ENCODE data around the gene ARID1A. TPM values are rescaled to one million over a fixed set of nuclear protein-coding genes. Genes with fewer than 3 reads are reported as not detected.
A peak's percentile ranks its signal among the peaks of the same experiment; 100 is the strongest.

The ARID1A gene
- total and polyA plus RNA-seq, 9 of the 15 experiments (the other 6 are each of a cell fraction or from before 2014, with no cell fraction given) = 8.3 to 88.3 (median 22.5) TPM

DNA sequence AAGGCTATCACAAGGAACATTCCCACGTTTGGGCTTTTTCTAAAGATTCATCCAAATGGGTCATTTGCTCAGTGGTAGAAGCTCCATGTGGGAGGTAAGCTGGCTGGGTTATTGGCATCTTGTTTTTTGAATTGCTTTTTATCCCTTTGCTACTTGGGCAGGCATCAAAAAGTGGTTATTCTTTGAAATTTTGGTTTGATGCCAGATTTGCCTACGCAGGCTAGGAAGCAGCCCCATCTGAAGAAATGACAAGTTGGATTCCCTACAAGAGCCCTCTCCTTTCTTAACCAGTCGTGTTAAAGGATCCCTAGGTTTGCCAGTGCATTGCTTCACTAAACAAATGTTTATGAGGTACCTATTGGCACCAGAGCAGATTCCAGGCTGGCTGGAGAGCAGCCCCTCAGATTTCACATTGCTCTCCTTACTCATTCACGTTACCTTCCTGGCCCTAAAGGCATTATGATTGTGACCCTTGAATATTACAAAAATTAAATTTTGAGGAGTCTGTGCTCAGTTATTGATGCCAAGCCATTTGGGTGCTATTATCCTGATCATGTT, 38.8 kb downstream of the ARID1A start (continued):
- TF ChIP-seq, protein P1, sequence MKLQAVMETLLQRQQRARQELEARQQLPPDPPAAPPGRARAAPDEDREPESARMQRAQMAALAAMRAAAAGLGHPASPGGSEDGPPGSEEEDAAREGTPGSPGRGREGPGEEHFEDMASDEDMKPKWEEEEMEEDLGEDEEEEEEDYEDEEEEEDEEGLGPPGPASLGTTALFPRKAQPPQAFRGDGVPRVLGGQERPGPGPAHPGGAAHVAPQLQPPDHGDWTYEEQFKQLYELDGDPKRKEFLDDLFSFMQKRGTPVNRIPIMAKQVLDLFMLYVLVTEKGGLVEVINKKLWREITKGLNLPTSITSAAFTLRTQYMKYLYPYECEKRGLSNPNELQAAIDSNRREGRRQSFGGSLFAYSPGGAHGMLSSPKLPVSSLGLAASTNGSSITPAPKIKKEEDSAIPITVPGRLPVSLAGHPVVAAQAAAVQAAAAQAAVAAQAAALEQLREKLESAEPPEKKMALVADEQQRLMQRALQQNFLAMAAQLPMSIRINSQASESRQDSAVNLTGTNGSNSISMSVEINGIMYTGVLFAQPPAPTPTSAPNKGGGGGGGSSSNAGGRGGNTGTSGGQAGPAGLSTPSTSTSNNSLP (IDR thresholded peaks at IDR 0.05; ENCODE audit: borderline replicate concordance, low read depth, low read length) = no peak
- TF ChIP-seq ATF6 (CRISPR knock-in tag; IDR thresholded peaks at IDR 0.05) (no peak), KDM5B (IDR thresholded peaks at IDR 0.05; ENCODE audit: insufficient replicate concordance, low read depth, low read length) (no peak), NFE2 (IDR thresholded peaks at IDR 0.05; ENCODE audit: low read depth) (no peak), ZNF41 (CRISPR knock-in tag; conservative IDR thresholded peaks at IDR 0.05) (no peak)

GRCh38 chr1:26739329-26739914, 43.6 kb downstream of the ARID1A start:
- no peak for ATAC-seq
- Histone ChIP-seq H3K27ac (ENCODE audit: extremely low read depth, low read depth, low read length) (no peak overlapping the region; the same call in 2 of the 3 replicates), H3K79me2 (ENCODE audit: control insufficient read depth, insufficient read depth, low read length) (peaks cover 66% of the 10 kb centered on the region), H3K9ac (ENCODE audit: insufficient read depth in 1 of 2, low read depth in 2 of 2, low read length in 2 of 2) (peak overlapping the region in 1 of 2 experiments; percentile 32; a peak in 1 of 4 replicates), H3K9me3 (replicated peaks; ENCODE audit: control insufficient read depth, insufficient read depth, low read depth, low read length) (no peaks in the 10 kb centered on the region), H3K4me1 (replicated peaks in 1 of 2; ENCODE audit: control insufficient read depth in 2 of 2, insufficient read depth in 2 of 2, low read length in 2 of 2) (peaks cover 10 to 16% of the 10 kb centered on the region in 2 experiments; a peak in 4 of 5 replicates), H3K9me1 (ENCODE audit: control insufficient read depth, insufficient read depth, low read length) (no peaks in the 10 kb centered on the region), H4K20me1 (replicated peaks; ENCODE audit: control insufficient read depth, insufficient read depth, low read length) (0 out of 2 replicates have a peak, but pooled peaks cover 8% of the 10 kb centered on the region), H3K4me2 (ENCODE audit: insufficient read depth, low read length) (no peak overlapping the region), H3K27me3 (ENCODE audit: control insufficient read depth in 2 of 2, insufficient read depth in 2 of 2, low read length in 2 of 2) (no peaks in the 10 kb centered on the region), H3K4me3 (no peak overlapping the region), H2AFZ (ENCODE audit: low read depth, low read length) (no peak overlapping the region), H3K36me3 (ENCODE audit: control insufficient read depth, insufficient read depth, low read length) (peaks cover 82% of the 10 kb centered on the region)
- FAIRE-seq = no peak
- no TSS peak for BruUV-seq (replicated peaks)
- ChIA-PET CTCF (ENCODE audit: low intra/inter-chr PET ratio) (no interaction called here), POLR2A (interaction anchor here (0.9 kb wide), 1 partner anchor 8 kb away, joined by 4 read pairs; no protein-coding TSS in a partner anchor)
- WGBS (ENCODE audit: insufficient coverage, low coverage, missing lambda C conversion rate) = 83% methylated on average over 4 of the region's 4 CpGs
- in situ Hi-C loops (cut with MboI) (no loop called here), intact Hi-C loops (cut with micrococcal nuclease) (no loop called here)
- DNase-seq (ENCODE audit: extremely low read depth in 1 of 4, low spot score in 3 of 4) = no peak
- TF ChIP-seq BRCA1 (IDR thresholded peaks at IDR 0.05) (no peak), BRCA1 (CRISPR knock-in tag; IDR thresholded peaks at IDR 0.05) (no peak), KAT2B (IDR thresholded peaks at IDR 0.05; ENCODE audit: low read depth, low read length) (no peak), ZNF512 (tag; IDR thresholded peaks at IDR 0.05) (no peak), MTA2 (IDR thresholded peaks at IDR 0.05; ENCODE audit: low read depth) (no peak), NCOR1 (IDR thresholded peaks at IDR 0.05) (no peak), ZNF174 (CRISPR knock-in tag; IDR thresholded peaks at IDR 0.05) (no peak)
- TF ChIP-seq, protein P2, sequence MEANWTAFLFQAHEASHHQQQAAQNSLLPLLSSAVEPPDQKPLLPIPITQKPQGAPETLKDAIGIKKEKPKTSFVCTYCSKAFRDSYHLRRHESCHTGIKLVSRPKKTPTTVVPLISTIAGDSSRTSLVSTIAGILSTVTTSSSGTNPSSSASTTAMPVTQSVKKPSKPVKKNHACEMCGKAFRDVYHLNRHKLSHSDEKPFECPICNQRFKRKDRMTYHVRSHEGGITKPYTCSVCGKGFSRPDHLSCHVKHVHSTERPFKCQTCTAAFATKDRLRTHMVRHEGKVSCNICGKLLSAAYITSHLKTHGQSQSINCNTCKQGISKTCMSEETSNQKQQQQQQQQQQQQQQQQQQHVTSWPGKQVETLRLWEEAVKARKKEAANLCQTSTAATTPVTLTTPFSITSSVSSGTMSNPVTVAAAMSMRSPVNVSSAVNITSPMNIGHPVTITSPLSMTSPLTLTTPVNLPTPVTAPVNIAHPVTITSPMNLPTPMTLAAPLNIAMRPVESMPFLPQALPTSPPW (CRISPR knock-in tag; IDR thresholded peaks at IDR 0.05) = no peak

Measured in K562 (cell line).